Activated CD8-positive, alpha-beta T cell treated with anti-CD3 and anti-CD28 coated beads, Interleukin-2, amount 10 ng/mL, durations not matched to agents 7 days and 5 days (primary cell): ENCODE results near the gene BTBD7. TPM values are rescaled to one million over a fixed set of nuclear protein-coding genes. Genes with fewer than 3 reads are reported as not detected.

Experiments
- ATAC-seq: fragments of 150-1000 bp; cut with Tn5 transposase; one replicate; pipeline ENCODE4 v1.10.0; 2021; ENCODE audit warnings: moderate library complexity
- CTCF ChIA-PET: fragments of 350-600 bp; sonication (Branson Sonifier 250); formaldehyde crosslinking; loops from one replicate; lab custom pipeline; 2021; ENCODE audit warnings: antibody characterized with exemption; lab: Charles Lee
- POLR2A ChIA-PET: fragments of 350-600 bp; sonication (Branson Sonifier 250); formaldehyde crosslinking; loops from one replicate; lab custom pipeline; 2021; ENCODE audit warnings: antibody characterized with exemption; lab: Charles Lee
- DNase-seq: peaks from one replicate; pipeline ENCODE4 v3.0.0-alpha.2; 2020
- H3K27ac Mint-ChIP-seq: one replicate; pipeline ENCODE4 v1.8.0; 2021; ENCODE audit warnings: mild to moderate bottlenecking, mixed read lengths
- H3K27me3 Mint-ChIP-seq: one replicate; pipeline ENCODE4 v1.8.0; 2021; ENCODE audit warnings: low read depth, mixed read lengths
- H3K36me3 Mint-ChIP-seq: one replicate; pipeline ENCODE4 v1.8.0; 2021; ENCODE audit warnings: low read depth, mixed read lengths
- H3K4me1 Mint-ChIP-seq: one replicate; pipeline ENCODE4 v1.8.0; 2021; ENCODE audit warnings: low read depth, mixed read lengths
- H3K4me3 Mint-ChIP-seq: one replicate; pipeline ENCODE4 v1.8.0; 2021; ENCODE audit warnings: mild to moderate bottlenecking, mixed read lengths
- H3K9me3 Mint-ChIP-seq: one replicate; pipeline ENCODE4 v1.8.0; 2022; ENCODE audit warnings: mixed read lengths; ENCODE audit not compliant: insufficient read depth
- total RNA-seq, 2 experiments: library from RNA; stranded (reverse); gene quantifications; one replicate each; pipeline ENCODE4 v1.2.3, GENCODE V29; 2021

BTBD7 gene
- total RNA-seq, 2 experiments from 2014 or later: 19.0 to 20.4 TPM

- H3K27ac Mint-ChIP-seq: no peak overlapping the region
Observed at GRCh38 chr14:93311082-93311481, 21.8 kb downstream of the BTBD7 start.

GRCh38 chr14:93309427-93309966 is 23.3 kb downstream of the BTBD7 start:
- Mint-ChIP-seq H3K9me3 (no peaks in the 10 kb centered on the region), H3K4me3 (no peak overlapping the region), H3K36me3 (no peaks in the 10 kb centered on the region), H3K27me3 (no peaks in the 10 kb centered on the region), H3K4me1 (peaks cover 3% of the 10 kb centered on the region), H3K27ac (no peak overlapping the region)
- ATAC-seq (no peak), DNase-seq (no peak)
- ChIA-PET POLR2A (no interaction called here), CTCF (no interaction called here)

More at GRCh38 chr14:93311082-93311481, 21.8 kb downstream of the BTBD7 start:
- H3K4me3 Mint-ChIP-seq: no peak overlapping the region
- ATAC-seq (no peak), DNase-seq (no peak)
- H3K36me3 Mint-ChIP-seq: no peaks in the 10 kb centered on the region
- POLR2A ChIA-PET: no interaction called here
- H3K9me3 Mint-ChIP-seq: no peaks in the 10 kb centered on the region
- no peaks in the 10 kb centered on the region for H3K27me3 Mint-ChIP-seq
- H3K4me1 Mint-ChIP-seq: peaks cover 1% of the 10 kb centered on the region
- CTCF ChIA-PET: no interaction called here

GRCh38 chr14:93308686-93309345 is 24.0 kb downstream of the BTBD7 start:
- Mint-ChIP-seq H3K27ac (no peak overlapping the region), H3K27me3 (no peaks in the 10 kb centered on the region), H3K36me3 (no peaks in the 10 kb centered on the region), H3K9me3 (no peaks in the 10 kb centered on the region), H3K4me3 (no peak overlapping the region), H3K4me1 (peaks cover 3% of the 10 kb centered on the region)
- ChIA-PET CTCF (no interaction called here), POLR2A (no interaction called here)
- DNase-seq: no peak
- no peak for ATAC-seq

GRCh38 chr14:93306812-93307211 is 26.0 kb downstream of the BTBD7 start:
- Mint-ChIP-seq H3K9me3 (no peaks in the 10 kb centered on the region), H3K27ac (no peak overlapping the region), H3K36me3 (no peaks in the 10 kb centered on the region), H3K27me3 (no peaks in the 10 kb centered on the region), H3K4me1 (peaks cover 3% of the 10 kb centered on the region), H3K4me3 (no peak overlapping the region)
- no peak for ATAC-seq
- POLR2A ChIA-PET: no interaction called here
- CTCF ChIA-PET: no interaction called here
- DNase-seq: no peak

- CTCF ChIA-PET: no interaction called here
- no peak overlapping the region for H3K27ac Mint-ChIP-seq
- H3K36me3 Mint-ChIP-seq: no peaks in the 10 kb centered on the region
- no peaks in the 10 kb centered on the region for H3K9me3 Mint-ChIP-seq
- ATAC-seq (no peak), DNase-seq (no peak)
- H3K27me3 Mint-ChIP-seq: no peaks in the 10 kb centered on the region
- no peak overlapping the region for H3K4me3 Mint-ChIP-seq
- POLR2A ChIA-PET: no interaction called here
- peaks cover 3% of the 10 kb centered on the region for H3K4me1 Mint-ChIP-seq
Observed at GRCh38 chr14:93305725-93306418, 27.0 kb downstream of the BTBD7 start.

GRCh38 chr14:93304771-93305170 is 28.1 kb downstream of the BTBD7 start:
- peaks cover 3% of the 10 kb centered on the region for H3K4me1 Mint-ChIP-seq
- ChIA-PET CTCF (no interaction called here), POLR2A (no interaction called here)
- H3K36me3 Mint-ChIP-seq: no peaks in the 10 kb centered on the region
- no peak overlapping the region for H3K27ac Mint-ChIP-seq
- no peak overlapping the region for H3K4me3 Mint-ChIP-seq
- DNase-seq (no peak), ATAC-seq (no peak)
- H3K27me3 Mint-ChIP-seq: no peaks in the 10 kb centered on the region
- no peaks in the 10 kb centered on the region for H3K9me3 Mint-ChIP-seq

- Mint-ChIP-seq H3K9me3 (no peaks in the 10 kb centered on the region), H3K36me3 (no peaks in the 10 kb centered on the region), H3K27me3 (no peaks in the 10 kb centered on the region), H3K4me3 (no peak overlapping the region), H3K4me1 (peaks cover 3% of the 10 kb centered on the region), H3K27ac (no peak overlapping the region)
- POLR2A ChIA-PET: no interaction called here
- DNase-seq: no peak
- CTCF ChIA-PET: interaction anchor here (0.5 kb wide), 1 partner anchor 38 kb away, joined by 3 read pairs; no protein-coding TSS in a partner anchor
- ATAC-seq: no peak
Observed at GRCh38 chr14:93303659-93304058, 29.2 kb downstream of the BTBD7 start.

- Mint-ChIP-seq H3K4me1 (peaks cover 3% of the 10 kb centered on the region), H3K4me3 (no peak overlapping the region), H3K36me3 (no peaks in the 10 kb centered on the region), H3K27me3 (no peaks in the 10 kb centered on the region), H3K27ac (no peak overlapping the region), H3K9me3 (no peaks in the 10 kb centered on the region)
- POLR2A ChIA-PET: no interaction called here
- ATAC-seq: no peak
- CTCF ChIA-PET: interaction anchor here (0.5 to 0.8 kb wide), 2 partner anchors 37 to 38 kb away, joined by 3 read pairs; no protein-coding TSS in a partner anchor
- DNase-seq: no peak
Observed at GRCh38 chr14:93302688-93303581, 29.9 kb downstream of the BTBD7 start.

GRCh38 chr14:93301821-93302447 is 30.9 kb downstream of the BTBD7 start:
- Mint-ChIP-seq H3K27ac (no peak overlapping the region), H3K27me3 (no peaks in the 10 kb centered on the region), H3K36me3 (no peaks in the 10 kb centered on the region), H3K4me3 (no peak overlapping the region), H3K4me1 (peaks cover 3% of the 10 kb centered on the region), H3K9me3 (no peaks in the 10 kb centered on the region)
- POLR2A ChIA-PET: no interaction called here
- DNase-seq (no peak), ATAC-seq (no peak)
- CTCF ChIA-PET: interaction anchor here (0.8 kb wide), 1 partner anchor 37 kb away, joined by 3 read pairs; no protein-coding TSS in a partner anchor

GRCh38 chr14:93299866-93300265 is 33.0 kb downstream of the BTBD7 start:
- ChIA-PET CTCF (no interaction called here), POLR2A (no interaction called here)
- no peak for DNase-seq

GRCh38 chr14:93299416-93299815 is 33.4 kb downstream of the BTBD7 start:
- H3K4me1 Mint-ChIP-seq: no peaks in the 10 kb centered on the region
- no peak overlapping the region for H3K27ac Mint-ChIP-seq
- no peak for ATAC-seq
- CTCF ChIA-PET: no interaction called here
- no peaks in the 10 kb centered on the region for H3K9me3 Mint-ChIP-seq
- peaks cover 5% of the 10 kb centered on the region for H3K36me3 Mint-ChIP-seq
- DNase-seq: no peak
- H3K27me3 Mint-ChIP-seq: no peaks in the 10 kb centered on the region
- H3K4me3 Mint-ChIP-seq: no peak overlapping the region
- POLR2A ChIA-PET: no interaction called here

More at GRCh38 chr14:93299866-93300265, 33.0 kb downstream of the BTBD7 start:
- Mint-ChIP-seq H3K36me3 (peaks cover 2% of the 10 kb centered on the region), H3K9me3 (no peaks in the 10 kb centered on the region), H3K4me1 (no peaks in the 10 kb centered on the region), H3K27me3 (no peaks in the 10 kb centered on the region), H3K4me3 (no peak overlapping the region), H3K27ac (no peak overlapping the region)
- ATAC-seq: no peak
